ENCODE results near the gene CYP2W1.

Gene CYP2W1

DNA sequence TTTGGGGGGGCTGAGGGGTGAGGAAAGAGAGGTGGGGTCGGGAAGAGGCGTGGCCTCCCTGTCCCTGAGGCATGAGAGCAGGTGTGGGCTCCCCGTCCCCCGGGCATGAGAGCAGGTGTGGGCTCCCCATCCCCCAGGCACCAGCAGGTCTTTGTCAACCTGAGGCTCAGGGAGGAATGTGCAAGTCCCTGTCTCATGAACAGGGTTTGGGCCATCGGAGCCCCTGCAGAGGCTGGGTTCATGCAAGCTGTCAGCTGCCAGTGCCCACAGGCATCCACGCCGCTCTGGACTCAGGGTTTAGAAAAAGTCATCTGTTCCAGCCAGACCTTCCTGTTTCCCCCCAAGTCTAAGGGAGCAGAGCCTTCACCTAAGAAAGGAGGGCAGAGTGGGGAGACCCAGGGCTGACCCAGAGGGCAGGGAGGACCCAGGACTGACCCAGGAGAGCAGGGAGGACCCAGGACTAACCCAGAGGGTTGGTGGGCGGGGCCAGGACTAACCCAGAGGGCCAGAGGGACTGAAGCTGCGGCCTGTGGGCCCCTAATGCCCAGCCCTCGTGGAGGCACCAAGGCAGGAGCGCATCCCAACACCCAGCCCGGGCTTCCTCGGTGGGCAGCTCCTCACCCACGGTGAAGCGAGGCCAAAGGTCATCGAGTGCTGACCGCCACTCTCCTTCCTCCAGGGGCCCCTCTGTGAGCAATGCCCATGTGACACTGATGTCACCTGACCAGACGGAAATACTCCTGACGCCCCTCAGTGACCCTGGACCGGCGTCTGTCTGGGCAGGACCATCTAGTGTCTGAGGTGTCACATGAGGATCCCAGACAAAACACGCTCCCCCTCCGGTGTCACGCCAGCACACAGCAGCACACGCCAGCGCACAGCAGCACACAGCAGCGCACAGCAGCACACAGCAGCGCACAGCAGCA, 32.5 kb downstream of the CYP2W1 start:
- DNase-seq (ENCODE audit: low read depth) = no peak

DNA sequence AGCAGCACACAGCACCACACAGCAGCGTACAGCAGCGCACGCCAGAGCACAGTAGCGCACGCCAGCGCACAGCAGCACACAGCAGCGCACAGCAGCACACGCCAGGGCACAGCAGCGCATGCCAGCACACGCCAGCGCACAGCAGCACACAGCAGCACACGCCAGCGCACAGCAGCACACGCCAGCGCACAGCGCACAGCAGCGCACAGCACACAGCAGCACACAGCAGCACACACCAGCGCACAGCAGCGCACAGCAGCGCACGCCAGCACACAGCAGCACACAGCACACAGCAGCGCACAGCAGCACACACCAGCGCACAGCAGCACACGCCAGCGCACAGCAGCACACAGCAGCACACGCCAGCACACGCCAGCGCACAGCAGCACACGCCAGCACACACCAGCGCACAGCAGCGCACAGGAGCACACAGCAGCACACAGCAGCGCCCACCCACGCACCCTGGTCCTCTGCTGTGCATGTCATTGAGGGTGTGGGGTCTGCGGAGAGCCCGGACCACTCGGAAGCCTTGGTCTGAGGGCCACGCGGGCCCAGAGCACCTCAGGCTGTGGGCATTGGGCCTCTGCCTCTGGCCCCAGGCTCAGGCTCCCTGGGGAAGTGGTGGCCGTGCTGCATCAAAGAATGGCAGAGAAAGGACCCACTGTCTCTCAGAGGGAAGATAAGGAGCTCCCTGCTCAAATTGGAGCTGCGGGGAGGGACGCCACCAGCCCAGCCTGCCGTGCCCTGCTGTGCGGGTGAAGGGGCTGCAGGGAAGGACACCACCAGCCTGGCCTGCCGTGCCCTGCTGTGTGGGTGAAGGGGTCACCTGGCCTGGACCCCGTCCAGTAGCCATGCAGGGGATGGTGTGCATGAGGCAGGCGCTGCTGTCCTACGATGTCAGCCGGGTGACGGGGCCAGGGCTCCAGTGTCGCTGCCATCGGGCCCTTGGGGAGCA, 33.9 kb downstream of the CYP2W1 start:
- DNase-seq (ENCODE audit: low read depth) = no peak

DNA sequence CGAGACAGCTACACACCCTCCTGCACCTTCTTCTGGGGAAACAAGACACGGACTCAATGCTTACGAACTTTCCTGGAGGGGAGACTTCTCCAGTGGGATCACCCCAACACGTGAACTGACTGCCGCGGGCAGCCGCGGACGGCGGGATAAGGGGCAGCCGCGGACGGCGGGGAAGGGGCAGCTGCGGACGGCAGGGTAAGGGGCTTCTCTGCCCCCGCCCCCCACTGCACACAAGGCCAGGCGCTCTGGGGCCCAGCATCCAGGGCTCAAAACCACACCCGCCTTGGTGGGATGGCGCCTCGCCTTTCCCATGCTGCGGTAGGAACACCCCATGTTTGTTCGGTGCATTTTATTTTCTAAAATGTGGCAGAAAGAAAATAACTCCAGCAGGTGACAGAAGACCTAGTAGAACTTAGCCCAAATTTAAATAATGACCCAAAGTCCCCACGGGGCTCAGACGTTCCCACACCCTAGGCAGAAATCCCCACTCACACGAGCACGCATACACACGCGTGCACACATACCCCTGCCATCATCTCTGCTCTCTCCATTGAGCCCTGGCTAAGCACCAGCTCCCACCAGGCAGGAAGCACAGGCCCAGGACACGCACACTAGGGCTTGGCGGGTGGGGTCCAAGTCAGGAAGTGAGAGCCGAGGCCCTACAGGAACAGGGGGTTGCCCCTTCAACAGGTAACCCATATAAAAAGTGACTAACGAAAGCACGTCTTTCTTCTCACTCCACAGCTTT, 34.8 kb downstream of the CYP2W1 start:
- no peak for DNase-seq (ENCODE audit: low read depth)

DNA sequence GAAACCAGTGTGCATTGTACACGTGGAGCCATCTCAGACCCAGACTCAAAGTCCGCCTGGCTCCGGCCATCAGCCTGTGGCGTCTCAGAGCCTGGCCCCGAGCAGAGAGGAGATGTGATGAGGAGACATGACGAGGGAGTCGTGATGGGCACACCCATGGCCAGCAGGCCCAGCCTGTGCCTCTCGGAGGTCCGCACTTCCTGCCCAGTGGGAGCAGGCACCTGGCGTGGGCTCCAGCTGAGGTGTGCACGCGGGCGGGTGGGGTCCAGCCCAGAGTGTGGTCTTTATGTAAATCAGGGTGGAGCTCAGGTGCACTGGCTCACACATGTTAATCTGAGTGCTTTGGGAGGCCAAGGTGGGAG, 35.3 kb downstream of the CYP2W1 start:
- DNase-seq (ENCODE audit: low read depth) = no peak

DNA sequence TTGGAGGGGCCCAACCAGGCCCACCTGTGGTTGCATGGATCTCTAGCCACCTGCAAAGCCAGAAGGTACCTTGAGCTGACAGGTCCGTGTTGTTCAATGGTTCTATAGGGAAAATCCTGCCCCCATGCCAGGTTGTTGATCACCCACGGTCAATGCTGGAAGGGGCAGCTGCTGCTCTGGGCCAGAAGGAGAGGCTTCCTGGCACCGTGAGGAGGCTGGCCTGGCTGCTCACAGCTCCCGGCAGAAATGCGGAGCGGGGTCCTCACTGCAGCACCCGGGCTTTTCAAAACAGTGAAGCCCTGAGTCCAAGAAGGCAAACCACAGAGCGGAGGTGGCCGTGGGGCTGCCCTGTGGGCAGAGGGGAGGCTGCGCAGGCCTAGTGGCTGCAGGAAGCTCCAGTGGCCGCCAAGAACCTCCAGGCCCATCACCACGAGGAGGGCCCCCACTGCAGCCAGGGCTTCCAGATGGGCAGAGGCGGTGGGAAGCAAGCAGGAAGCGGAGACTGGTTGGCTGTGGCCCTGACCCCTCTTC, 36.3 kb downstream of the CYP2W1 start:
- no peak for DNase-seq (ENCODE audit: low read depth)

DNA sequence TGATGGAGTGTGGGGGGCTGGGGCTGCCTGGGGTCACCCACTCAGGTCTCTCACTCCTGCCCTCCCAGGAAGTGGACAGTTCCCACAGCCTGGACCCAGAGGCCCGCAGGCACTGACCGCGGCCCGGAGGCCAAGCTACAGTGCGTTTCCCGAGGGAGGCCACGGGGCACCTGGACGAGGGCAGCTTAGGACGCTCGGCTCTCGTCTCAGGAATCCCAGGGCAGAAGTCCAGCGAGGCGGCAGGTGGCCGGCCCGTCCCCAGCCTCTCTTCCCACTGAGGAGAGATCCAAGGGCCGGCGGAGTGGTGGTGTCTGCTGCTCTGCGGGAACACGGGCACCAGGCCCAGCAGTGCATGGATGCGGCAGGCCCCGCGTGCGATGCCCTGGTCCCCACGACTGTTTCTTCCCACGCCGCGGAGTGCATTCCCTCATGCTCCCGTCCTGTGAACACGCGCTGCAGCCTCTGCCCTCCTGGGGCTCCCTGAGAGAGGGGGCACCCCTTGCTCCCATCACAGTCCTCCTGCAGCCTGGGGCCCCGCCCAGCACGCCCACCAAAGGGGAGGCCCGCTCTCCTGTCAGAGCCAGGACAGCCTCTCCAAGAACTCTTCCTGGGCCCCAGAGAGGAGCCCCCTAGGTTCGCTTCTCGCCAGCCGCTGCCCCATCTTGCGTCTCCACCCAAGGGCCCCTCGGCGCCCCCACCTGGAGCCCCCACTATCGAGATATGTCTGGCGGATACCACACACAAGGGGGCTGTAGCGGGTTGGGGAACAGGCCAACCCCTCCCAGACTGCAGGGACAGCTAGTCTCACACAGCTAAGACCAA, 37.0 kb downstream of the CYP2W1 start:
- no peak for DNase-seq (ENCODE audit: low read depth)

GRCh38 chr7:1020849-1021251, 37.9 kb downstream of the CYP2W1 start:
- DNase-seq (ENCODE audit: low read depth) = no peak

GRCh38 chr7:1021366-1021765, 38.4 kb downstream of the CYP2W1 start:
- no peak for DNase-seq (ENCODE audit: low read depth)

DNA sequence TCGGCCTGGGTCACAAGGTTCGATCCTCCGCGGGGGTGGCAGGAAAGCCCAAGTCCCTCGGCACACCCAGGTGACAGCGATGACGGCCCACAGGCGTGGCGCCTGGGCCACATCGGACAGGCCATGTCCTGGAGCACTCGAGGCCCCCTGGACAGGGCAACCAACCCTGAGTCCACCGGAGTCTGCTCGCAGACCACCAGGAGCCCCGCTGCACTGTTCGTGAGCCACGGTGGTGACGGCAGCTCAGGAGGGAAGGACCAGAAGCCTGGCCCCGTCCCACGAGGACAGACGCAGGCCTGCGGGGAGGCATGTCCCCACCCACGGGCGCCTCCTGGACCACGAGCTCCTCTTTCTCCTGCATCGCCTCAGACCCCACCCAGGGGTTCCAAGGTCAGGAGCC, 39.0 kb downstream of the CYP2W1 start:
- no peak for DNase-seq (ENCODE audit: low read depth)

DNA sequence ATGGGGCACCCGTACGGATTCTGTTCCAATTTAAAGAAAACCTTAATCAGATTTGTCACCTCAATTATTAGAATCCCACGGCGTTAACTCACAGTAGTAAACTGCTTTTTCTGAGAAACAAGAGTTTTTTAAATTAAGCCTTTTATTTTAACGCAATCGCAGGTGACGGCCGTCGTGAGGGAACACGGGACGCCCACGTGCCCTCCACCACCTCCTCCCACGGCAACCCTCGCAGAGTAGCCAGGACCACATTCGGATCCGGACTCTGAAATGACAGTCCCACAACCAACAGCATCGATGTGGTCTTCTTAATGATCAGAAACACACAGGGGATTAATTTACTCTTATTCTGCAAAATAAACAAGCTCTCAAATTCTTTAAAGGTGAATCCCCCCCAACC, 39.4 kb downstream of the CYP2W1 start:
- no peak for DNase-seq (ENCODE audit: low read depth)

DNA sequence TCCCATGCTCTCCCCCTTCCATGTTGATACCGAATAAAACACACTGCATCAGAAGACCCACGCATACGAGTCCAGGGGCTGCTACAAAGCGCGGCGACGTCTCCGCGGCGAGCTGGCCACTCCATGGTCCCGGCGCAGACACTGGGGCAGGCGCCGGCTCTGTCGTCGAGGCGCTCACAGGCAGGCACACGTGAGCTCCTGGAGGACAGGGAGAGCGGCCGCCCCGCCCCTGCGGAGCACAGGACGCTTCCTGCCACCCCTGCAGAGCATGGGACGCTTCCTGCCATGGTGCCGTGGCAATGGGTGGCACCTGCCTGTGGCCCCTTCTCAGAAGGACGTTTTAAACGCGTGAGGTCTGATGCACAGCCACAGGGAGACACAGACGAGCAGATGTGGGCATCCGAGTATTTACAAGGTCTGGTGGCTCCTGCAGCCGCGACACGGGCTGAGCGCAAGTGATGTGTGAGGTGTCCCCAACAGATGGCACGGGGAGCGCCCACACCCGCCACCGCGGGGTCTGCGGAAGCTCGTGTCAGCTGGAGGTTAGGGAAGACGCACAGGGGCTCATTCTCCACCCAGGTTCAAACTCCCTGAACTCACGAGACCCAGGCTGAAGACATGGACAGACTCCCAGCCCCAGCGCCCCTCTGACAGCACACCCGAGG, 40.0 kb downstream of the CYP2W1 start:
- DNase-seq (ENCODE audit: low read depth) = no peak

- no peak for DNase-seq (ENCODE audit: low read depth)
Observed at GRCh38 chr7:1024331-1024841, 41.4 kb downstream of the CYP2W1 start.

- DNase-seq (ENCODE audit: low read depth) = no peak
Observed at GRCh38 chr7:1024876-1025742, 42.1 kb downstream of the CYP2W1 start.

- DNase-seq (ENCODE audit: low read depth) = no peak
Observed at GRCh38 chr7:1025743-1026581, 43.0 kb downstream of the CYP2W1 start.

GRCh38 chr7:1026721-1027161, 43.8 kb downstream of the CYP2W1 start:
- DNase-seq (ENCODE audit: low read depth) = no peak

- DNase-seq (ENCODE audit: low read depth) = peak; percentile 63
Observed at GRCh38 chr7:1027242-1028043, 44.5 kb downstream of the CYP2W1 start.

- DNase-seq (ENCODE audit: low read depth) = peak; percentile 90
Observed at GRCh38 chr7:1028044-1028770, 45.2 kb downstream of the CYP2W1 start.
